ENCODE data around the gene TSPAN3.

Gene TSPAN3

GRCh38 chr15:77030928-77031375, 40.0 kb downstream of the TSPAN3 start:
- no peak overlapping the region for H3K4me3 Mint-ChIP-seq
- peaks cover 24% of the 10 kb centered on the region for H3K4me1 Mint-ChIP-seq
- DNase-seq (ENCODE audit: low spot score in 2 of 2) (no peak), ATAC-seq (ENCODE audit: low read depth) (peak; percentile 2)
- H3K27ac Mint-ChIP-seq, result peak overlapping the region; percentile 47
- peaks cover 5% of the 10 kb centered on the region for H3K36me3 Mint-ChIP-seq
- H3K27me3 Mint-ChIP-seq, result no peaks in the 10 kb centered on the region
- no peaks in the 10 kb centered on the region for H3K9me3 Mint-ChIP-seq

GRCh38 chr15:77030048-77030927, 40.6 kb downstream of the TSPAN3 start:
- H3K27me3 Mint-ChIP-seq, result no peaks in the 10 kb centered on the region
- H3K4me1 Mint-ChIP-seq, result peaks cover 22% of the 10 kb centered on the region
- H3K9me3 Mint-ChIP-seq, result no peaks in the 10 kb centered on the region

GRCh38 chr15:77029166-77030047, 41.5 kb downstream of the TSPAN3 start:
- Mint-ChIP-seq H3K27ac (peak overlapping the region; percentile 28), H3K36me3 (peaks cover 8% of the 10 kb centered on the region), H3K9me3 (no peaks in the 10 kb centered on the region), H3K4me3 (no peak overlapping the region), H3K27me3 (no peaks in the 10 kb centered on the region), H3K4me1 (peaks cover 18% of the 10 kb centered on the region)
- no peak for DNase-seq (ENCODE audit: low spot score in 2 of 2)
- no peak for ATAC-seq (ENCODE audit: low read depth)

More at GRCh38 chr15:77030048-77030927, 40.6 kb downstream of the TSPAN3 start:
- peak overlapping the region; percentile 28 for H3K27ac Mint-ChIP-seq
- no peak for DNase-seq (ENCODE audit: low spot score in 2 of 2)
- ATAC-seq (ENCODE audit: low read depth), result no peak
- peaks cover 7% of the 10 kb centered on the region for H3K36me3 Mint-ChIP-seq
- H3K4me3 Mint-ChIP-seq, result no peak overlapping the region

GRCh38 chr15:77028451-77029165, 42.3 kb downstream of the TSPAN3 start:
- peaks cover 19% of the 10 kb centered on the region for H3K4me1 Mint-ChIP-seq
- DNase-seq (ENCODE audit: low spot score in 2 of 2), result no peak
- H3K4me3 Mint-ChIP-seq, result no peak overlapping the region
- H3K27ac Mint-ChIP-seq, result peak overlapping the region; percentile 24
- H3K36me3 Mint-ChIP-seq, result peaks cover 6% of the 10 kb centered on the region
- no peak for ATAC-seq (ENCODE audit: low read depth)
- no peaks in the 10 kb centered on the region for H3K9me3 Mint-ChIP-seq
- no peaks in the 10 kb centered on the region for H3K27me3 Mint-ChIP-seq

GRCh38 chr15:77027697-77028450, 43.0 kb downstream of the TSPAN3 start:
- Mint-ChIP-seq H3K27me3 (no peaks in the 10 kb centered on the region), H3K36me3 (peaks cover 6% of the 10 kb centered on the region), H3K4me1 (peaks cover 25% of the 10 kb centered on the region), H3K4me3 (no peak overlapping the region), H3K9me3 (no peaks in the 10 kb centered on the region), H3K27ac (no peak overlapping the region)
- DNase-seq (ENCODE audit: low spot score in 2 of 2) (no peak), ATAC-seq (ENCODE audit: low read depth) (no peak)

GRCh38 chr15:77027111-77027696, 43.7 kb downstream of the TSPAN3 start:
- peak overlapping the region; percentile 62 for H3K27ac Mint-ChIP-seq
- no peak for ATAC-seq (ENCODE audit: low read depth)
- peaks cover 7% of the 10 kb centered on the region for H3K36me3 Mint-ChIP-seq
- H3K4me3 Mint-ChIP-seq, result no peak overlapping the region
- peaks cover 25% of the 10 kb centered on the region for H3K4me1 Mint-ChIP-seq
- DNase-seq (ENCODE audit: low spot score in 2 of 2), result no peak
- H3K9me3 Mint-ChIP-seq, result no peaks in the 10 kb centered on the region
- H3K27me3 Mint-ChIP-seq, result no peaks in the 10 kb centered on the region

- DNase-seq (ENCODE audit: low spot score in 2 of 2) (no peak), ATAC-seq (ENCODE audit: low read depth) (no peak)
- no peak overlapping the region for H3K4me3 Mint-ChIP-seq
- peaks cover 7% of the 10 kb centered on the region for H3K36me3 Mint-ChIP-seq
- peak overlapping the region; percentile 62 for H3K27ac Mint-ChIP-seq
- H3K27me3 Mint-ChIP-seq, result no peaks in the 10 kb centered on the region
- H3K9me3 Mint-ChIP-seq, result no peaks in the 10 kb centered on the region
- peaks cover 25% of the 10 kb centered on the region for H3K4me1 Mint-ChIP-seq
These were observed 44.3 kb downstream of the TSPAN3 start for GRCh38 chr15:77026501-77027110.

GRCh38 chr15:77025941-77026411, 44.9 kb downstream of the TSPAN3 start:
- DNase-seq (ENCODE audit: low spot score in 2 of 2), result no peak
- ATAC-seq (ENCODE audit: low read depth), result no peak
- H3K4me1 Mint-ChIP-seq, result peaks cover 21% of the 10 kb centered on the region
- H3K36me3 Mint-ChIP-seq, result peaks cover 7% of the 10 kb centered on the region
- no peak overlapping the region for H3K27ac Mint-ChIP-seq
- H3K4me3 Mint-ChIP-seq, result no peak overlapping the region
- H3K9me3 Mint-ChIP-seq, result no peaks in the 10 kb centered on the region
- no peaks in the 10 kb centered on the region for H3K27me3 Mint-ChIP-seq

GRCh38 chr15:77025083-77025901, 45.6 kb downstream of the TSPAN3 start:
- Mint-ChIP-seq H3K9me3 (no peaks in the 10 kb centered on the region), H3K36me3 (peaks cover 9% of the 10 kb centered on the region), H3K27ac (no peak overlapping the region), H3K27me3 (no peaks in the 10 kb centered on the region), H3K4me3 (no peak overlapping the region), H3K4me1 (peaks cover 21% of the 10 kb centered on the region)
- no peak for DNase-seq (ENCODE audit: low spot score in 2 of 2)
- no peak for ATAC-seq (ENCODE audit: low read depth)

- ATAC-seq (ENCODE audit: low read depth) (peak; percentile 80), DNase-seq (ENCODE audit: low spot score in 2 of 2) (peak; percentile 73 to 82)
- no peaks in the 10 kb centered on the region for H3K27me3 Mint-ChIP-seq
- H3K9me3 Mint-ChIP-seq, result no peaks in the 10 kb centered on the region
- H3K4me3 Mint-ChIP-seq, result no peak overlapping the region
- no peak overlapping the region for H3K27ac Mint-ChIP-seq
- peaks cover 11% of the 10 kb centered on the region for H3K36me3 Mint-ChIP-seq
- H3K4me1 Mint-ChIP-seq, result peaks cover 17% of the 10 kb centered on the region
These were observed 46.4 kb downstream of the TSPAN3 start for GRCh38 chr15:77024273-77025082.

GRCh38 chr15:77023576-77024272, 47.2 kb downstream of the TSPAN3 start:
- DNase-seq (ENCODE audit: low spot score in 2 of 2) (no peak), ATAC-seq (ENCODE audit: low read depth) (peak; percentile 15)
- no peaks in the 10 kb centered on the region for H3K27me3 Mint-ChIP-seq
- H3K27ac Mint-ChIP-seq, result peak overlapping the region; percentile 36
- H3K4me3 Mint-ChIP-seq, result no peak overlapping the region
- peaks cover 17% of the 10 kb centered on the region for H3K4me1 Mint-ChIP-seq
- H3K9me3 Mint-ChIP-seq, result no peaks in the 10 kb centered on the region
- peaks cover 14% of the 10 kb centered on the region for H3K36me3 Mint-ChIP-seq

Data from memory B cell (primary cell).